BE2C (cell line): ENCODE data around the gene CHAF1A.

Experiments used
- DNase-seq: peaks from one replicate; pipeline ENCODE4 v3.0.0-alpha.2; 2020
- H3K27me3 ChIP-seq: fragments of 250-450 bp; sonication (Bioruptor Pico); 2 replicates; pipeline ENCODE4 v1.5.1; 2020; ENCODE audit warnings: mild to moderate bottlenecking
- H3K36me3 ChIP-seq: fragments of 250-450 bp; sonication (Bioruptor Pico); 2 replicates; pipeline ENCODE4 v1.5.1; 2020; ENCODE audit warnings: mild to moderate bottlenecking
- H3K4me1 ChIP-seq: fragments of 250-450 bp; sonication (Bioruptor Pico); 2 replicates; pipeline ENCODE4 v1.5.1; 2020
- H3K4me3 ChIP-seq: 2 replicates; pipeline ENCODE4 v1.5.1; 2011; ENCODE audit warnings: low read depth, low read length
- H3K9me3 ChIP-seq: fragments of 250-450 bp; sonication (Bioruptor Pico); 2 replicates; pipeline ENCODE4 v1.5.1; 2020
- CTCF ChIP-seq: IDR thresholded peaks from 2 replicates; pipeline ENCODE4 v1.5.1; 2012; ENCODE audit warnings: mild to moderate bottlenecking, low read depth, low read length

Gene CHAF1A

GRCh38 chr19:4429771-4430171 is 27.3 kb downstream of the CHAF1A start:
- no peak for TF ChIP-seq CTCF
- Histone ChIP-seq H3K9me3 (no peaks in the 10 kb centered on the region), H3K36me3 (peaks cover 82% of the 10 kb centered on the region), H3K4me3 (no peak overlapping the region), H3K27me3 (no peaks in the 10 kb centered on the region), H3K4me1 (no peaks in the 10 kb centered on the region)
- no peak for DNase-seq

GRCh38 chr19:4430760-4431159 is 28.3 kb downstream of the CHAF1A start:
- H3K4me3 ChIP-seq = no peak overlapping the region
- no peaks in the 10 kb centered on the region for H3K9me3 ChIP-seq
- no peaks in the 10 kb centered on the region for H3K27me3 ChIP-seq
- no peak for TF ChIP-seq CTCF
- peaks cover 79% of the 10 kb centered on the region for H3K36me3 ChIP-seq
- no peaks in the 10 kb centered on the region for H3K4me1 ChIP-seq
- no peak for DNase-seq

GRCh38 chr19:4431296-4431695 is 28.9 kb downstream of the CHAF1A start:
- no peak for DNase-seq
- Histone ChIP-seq H3K4me1 (no peaks in the 10 kb centered on the region), H3K9me3 (no peaks in the 10 kb centered on the region), H3K36me3 (peaks cover 83% of the 10 kb centered on the region), H3K4me3 (no peak overlapping the region), H3K27me3 (no peaks in the 10 kb centered on the region)
- no peak for TF ChIP-seq CTCF

GRCh38 chr19:4431808-4432674 is 29.6 kb downstream of the CHAF1A start:
- no peaks in the 10 kb centered on the region for H3K4me1 ChIP-seq
- H3K9me3 ChIP-seq = no peaks in the 10 kb centered on the region
- no peaks in the 10 kb centered on the region for H3K27me3 ChIP-seq
- no peak overlapping the region for H3K4me3 ChIP-seq
- peaks cover 86% of the 10 kb centered on the region for H3K36me3 ChIP-seq
- no peak for DNase-seq
- TF ChIP-seq CTCF = no peak

- no peak for TF ChIP-seq CTCF
- Histone ChIP-seq H3K27me3 (no peaks in the 10 kb centered on the region), H3K36me3 (peaks cover 93% of the 10 kb centered on the region), H3K9me3 (no peaks in the 10 kb centered on the region), H3K4me1 (no peaks in the 10 kb centered on the region), H3K4me3 (no peak overlapping the region)
- DNase-seq = no peak
Measured at GRCh38 chr19:4432918-4433506, 30.6 kb downstream of the CHAF1A start.

GRCh38 chr19:4434391-4434790 is 32.0 kb downstream of the CHAF1A start:
- no peak for DNase-seq
- no peaks in the 10 kb centered on the region for H3K27me3 ChIP-seq
- H3K4me1 ChIP-seq = no peaks in the 10 kb centered on the region
- no peak overlapping the region for H3K4me3 ChIP-seq
- peaks cover 93% of the 10 kb centered on the region for H3K36me3 ChIP-seq
- no peak for TF ChIP-seq CTCF
- H3K9me3 ChIP-seq = no peaks in the 10 kb centered on the region
